HepG2 (cell line): ENCODE results near the gene CDC25C. TPM values are rescaled to one million over a fixed set of nuclear protein-coding genes. Genes with fewer than 3 reads are reported as not detected.
A peak's percentile ranks its signal among the peaks of the same experiment; 100 is the strongest.

Experiments
- E2F2 ChIP-seq: sonication (generic); formaldehyde crosslinking; IDR thresholded peaks from 2 replicates; pipeline ENCODE4 v1.4.0; 2020; ENCODE audit warnings: missing genetic modification reagents, borderline replicate concordance
- HHEX ChIP-seq: IDR thresholded peaks from 2 replicates; pipeline ENCODE4 v1.6.1; 2016; ENCODE audit warnings: control low read depth
- KDM3A ChIP-seq: IDR thresholded peaks from 2 replicates; pipeline ENCODE4 v1.6.1; 2018; ENCODE audit warnings: low read depth, missing compliant biosample characterization
- TEAD3 ChIP-seq: optimal IDR thresholded peaks from 2 replicates; pipeline ENCODE3; 2016; ENCODE audit warnings: borderline replicate concordance
- ZFP90 ChIP-seq: sonication (generic); formaldehyde crosslinking; IDR thresholded peaks from 2 replicates; pipeline ENCODE4 v1.8.0; 2022; ENCODE audit warnings: missing genetic modification reagents, mild to moderate bottlenecking, inconsistent platforms, borderline replicate concordance
- ZFP91 ChIP-seq: sonication (generic); formaldehyde crosslinking; IDR thresholded peaks from 2 replicates; pipeline ENCODE4 v1.9.0; 2022; ENCODE audit warnings: missing genetic modification reagents, mild to moderate bottlenecking, borderline replicate concordance
- ZNF503 ChIP-seq: sonication (generic); formaldehyde crosslinking; IDR thresholded peaks from 2 replicates; pipeline ENCODE4 v1.4.0; 2020; ENCODE audit warnings: missing genetic modification reagents
- ZNF766 ChIP-seq: sonication (generic); formaldehyde crosslinking; IDR thresholded peaks from 2 replicates; pipeline ENCODE4 v1.5.0; 2020; ENCODE audit warnings: missing genetic modification reagents, borderline replicate concordance
- ZNF768 ChIP-seq: sonication (generic); formaldehyde crosslinking; IDR thresholded peaks from 2 replicates; pipeline ENCODE4 v1.4.0; 2020; ENCODE audit warnings: missing genetic modification reagents
- polyA plus RNA-seq, 8 experiments: library from polyadenylated mRNA; depleted of rRNA in 3 of 8; stranded (reverse) in 7 of 8; unstranded in 1 of 8; fragments of >200 nt; fragmentation: Illumina TruSeq in 4 of 8; extraction: Trizol in 4 of 8; gene quantifications; 2 replicates each; pipeline versions ENCODE4 v1.2.1 to v1.2.3, GENCODE V29; 2011 to 2016; ENCODE audit warnings: low read depth in 4 of 8, missing spikeins in 1 of 8, mixed read lengths in 1 of 8; ENCODE audit not compliant: insufficient read depth in 1 of 8
- total RNA-seq, 5 experiments: library from RNA; depleted of rRNA; stranded (reverse); fragments of >200 nt; fragmentation: Illumina TruSeq; extraction: Trizol; gene quantifications; 2 replicates each; pipeline ENCODE4 v1.2.3, GENCODE V29; 2016; ENCODE audit warnings: low read depth in 1 of 5
- TF ChIP-seq, protein P1 (sequence below): sonication (generic); formaldehyde crosslinking; IDR thresholded peaks from 2 replicates; pipeline ENCODE4 v1.4.0; 2020; ENCODE audit warnings: mild to moderate bottlenecking, missing genetic modification reagents
- TF ChIP-seq, protein P2 (sequence below): sonication (generic); formaldehyde crosslinking; IDR thresholded peaks from 2 replicates; pipeline ENCODE4 v1.4.0; 2020; ENCODE audit warnings: missing genetic modification reagents; ENCODE audit errors: not compliant biosample characterization
- TF ChIP-seq, protein P3 (sequence below): sonication (generic); formaldehyde crosslinking; IDR thresholded peaks from 2 replicates; pipeline ENCODE4 v1.4.0; 2020; ENCODE audit warnings: missing genetic modification reagents
- TF ChIP-seq, protein P4 (sequence below): sonication (generic); formaldehyde crosslinking; IDR thresholded peaks from 2 replicates; pipeline ENCODE4 v1.5.0; 2020; ENCODE audit warnings: missing genetic modification reagents

CDC25C gene
- total and polyA plus RNA-seq, 2 of the 13 experiments (the other 11 are each of a cell fraction or from before 2014, with no cell fraction given): 17.7 to 27.6 TPM

- TF ChIP-seq ZFP91 (CRISPR knock-in tag) (peak; percentile 30; the same call in 1 of the 2 replicates), KDM3A (0 out of 2 replicates have a peak, but pooled peaks have one; percentile 15), HHEX (CRISPR knock-in tag) (no peak), E2F2 (CRISPR knock-in tag) (0 out of 2 replicates have a peak, but pooled peaks have one; percentile 41), ZNF768 (CRISPR knock-in tag) (peak; percentile 38; the same call in 1 of the 2 replicates), ZFP90 (CRISPR knock-in tag) (0 out of 2 replicates have a peak, but pooled peaks have one; percentile 60), TEAD3 (peak; percentile 65), ZNF766 (CRISPR knock-in tag) (0 out of 2 replicates have a peak, but pooled peaks have one; percentile 55), ZNF503 (CRISPR knock-in tag) (0 out of 2 replicates have a peak, but pooled peaks have one; percentile 22)
- TF ChIP-seq, protein P1, sequence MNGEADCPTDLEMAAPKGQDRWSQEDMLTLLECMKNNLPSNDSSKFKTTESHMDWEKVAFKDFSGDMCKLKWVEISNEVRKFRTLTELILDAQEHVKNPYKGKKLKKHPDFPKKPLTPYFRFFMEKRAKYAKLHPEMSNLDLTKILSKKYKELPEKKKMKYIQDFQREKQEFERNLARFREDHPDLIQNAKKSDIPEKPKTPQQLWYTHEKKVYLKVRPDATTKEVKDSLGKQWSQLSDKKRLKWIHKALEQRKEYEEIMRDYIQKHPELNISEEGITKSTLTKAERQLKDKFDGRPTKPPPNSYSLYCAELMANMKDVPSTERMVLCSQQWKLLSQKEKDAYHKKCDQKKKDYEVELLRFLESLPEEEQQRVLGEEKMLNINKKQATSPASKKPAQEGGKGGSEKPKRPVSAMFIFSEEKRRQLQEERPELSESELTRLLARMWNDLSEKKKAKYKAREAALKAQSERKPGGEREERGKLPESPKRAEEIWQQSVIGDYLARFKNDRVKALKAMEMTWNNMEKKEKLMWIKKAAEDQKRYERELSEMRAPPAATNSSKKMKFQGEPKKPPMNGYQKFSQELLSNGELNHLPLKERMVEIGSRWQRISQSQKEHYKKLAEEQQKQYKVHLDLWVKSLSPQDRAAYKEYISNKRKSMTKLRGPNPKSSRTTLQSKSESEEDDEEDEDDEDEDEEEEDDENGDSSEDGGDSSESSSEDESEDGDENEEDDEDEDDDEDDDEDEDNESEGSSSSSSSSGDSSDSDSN (CRISPR knock-in tag): peak; percentile 75
- TF ChIP-seq, protein P2, sequence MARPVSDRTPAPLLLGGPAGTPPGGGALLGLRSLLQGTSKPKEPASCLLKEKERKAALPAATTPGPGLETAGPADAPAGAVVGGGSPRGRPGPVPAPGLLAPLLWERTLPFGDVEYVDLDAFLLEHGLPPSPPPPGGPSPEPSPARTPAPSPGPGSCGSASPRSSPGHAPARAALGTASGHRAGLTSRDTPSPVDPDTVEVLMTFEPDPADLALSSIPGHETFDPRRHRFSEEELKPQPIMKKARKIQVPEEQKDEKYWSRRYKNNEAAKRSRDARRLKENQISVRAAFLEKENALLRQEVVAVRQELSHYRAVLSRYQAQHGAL (CRISPR knock-in tag): no peak
- TF ChIP-seq, protein P3, sequence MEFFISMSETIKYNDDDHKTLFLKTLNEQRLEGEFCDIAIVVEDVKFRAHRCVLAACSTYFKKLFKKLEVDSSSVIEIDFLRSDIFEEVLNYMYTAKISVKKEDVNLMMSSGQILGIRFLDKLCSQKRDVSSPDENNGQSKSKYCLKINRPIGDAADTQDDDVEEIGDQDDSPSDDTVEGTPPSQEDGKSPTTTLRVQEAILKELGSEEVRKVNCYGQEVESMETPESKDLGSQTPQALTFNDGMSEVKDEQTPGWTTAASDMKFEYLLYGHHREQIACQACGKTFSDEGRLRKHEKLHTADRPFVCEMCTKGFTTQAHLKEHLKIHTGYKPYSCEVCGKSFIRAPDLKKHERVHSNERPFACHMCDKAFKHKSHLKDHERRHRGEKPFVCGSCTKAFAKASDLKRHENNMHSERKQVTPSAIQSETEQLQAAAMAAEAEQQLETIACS (CRISPR knock-in tag): peak; percentile 49; the same call in 1 of the 2 replicates
- TF ChIP-seq, protein P4, sequence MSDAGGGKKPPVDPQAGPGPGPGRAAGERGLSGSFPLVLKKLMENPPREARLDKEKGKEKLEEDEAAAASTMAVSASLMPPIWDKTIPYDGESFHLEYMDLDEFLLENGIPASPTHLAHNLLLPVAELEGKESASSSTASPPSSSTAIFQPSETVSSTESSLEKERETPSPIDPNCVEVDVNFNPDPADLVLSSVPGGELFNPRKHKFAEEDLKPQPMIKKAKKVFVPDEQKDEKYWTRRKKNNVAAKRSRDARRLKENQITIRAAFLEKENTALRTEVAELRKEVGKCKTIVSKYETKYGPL: 0 out of 2 replicates have a peak, but pooled peaks have one; percentile 32
Observed at GRCh38 chr5:138241688-138242571, 89.7 kb downstream of the CDC25C start (continued).
